Measurements from ENCODE around the gene SPATA20. TPM values are rescaled to one million over a fixed set of nuclear protein-coding genes. Genes with fewer than 3 reads are reported as not detected.
A peak's percentile ranks its signal among the peaks of the same experiment; 100 is the strongest.

SPATA20 gene
- total RNA-seq, 1 donor from 2014 or later = 25.8 TPM

GRCh38 chr17:50541716-50542688 lies 5.0 kb upstream of the SPATA20 start:
- Mint-ChIP-seq H3K4me3 (peak overlapping the region; percentile 85), H3K36me3 (ENCODE audit: low read depth) (no peaks in the 10 kb centered on the region), H3K27me3 (ENCODE audit: low read depth) (peaks cover 9% of the 10 kb centered on the region), H3K4me1 (peaks cover 29% of the 10 kb centered on the region), H3K27ac (ENCODE audit: unreplicated experiment) (peak overlapping the region; percentile 39), H3K9me3 (no peaks in the 10 kb centered on the region)
- DNase-seq (ENCODE audit: low read depth, low spot score) = peak; percentile 84
- TF ChIP-seq, protein P1, sequence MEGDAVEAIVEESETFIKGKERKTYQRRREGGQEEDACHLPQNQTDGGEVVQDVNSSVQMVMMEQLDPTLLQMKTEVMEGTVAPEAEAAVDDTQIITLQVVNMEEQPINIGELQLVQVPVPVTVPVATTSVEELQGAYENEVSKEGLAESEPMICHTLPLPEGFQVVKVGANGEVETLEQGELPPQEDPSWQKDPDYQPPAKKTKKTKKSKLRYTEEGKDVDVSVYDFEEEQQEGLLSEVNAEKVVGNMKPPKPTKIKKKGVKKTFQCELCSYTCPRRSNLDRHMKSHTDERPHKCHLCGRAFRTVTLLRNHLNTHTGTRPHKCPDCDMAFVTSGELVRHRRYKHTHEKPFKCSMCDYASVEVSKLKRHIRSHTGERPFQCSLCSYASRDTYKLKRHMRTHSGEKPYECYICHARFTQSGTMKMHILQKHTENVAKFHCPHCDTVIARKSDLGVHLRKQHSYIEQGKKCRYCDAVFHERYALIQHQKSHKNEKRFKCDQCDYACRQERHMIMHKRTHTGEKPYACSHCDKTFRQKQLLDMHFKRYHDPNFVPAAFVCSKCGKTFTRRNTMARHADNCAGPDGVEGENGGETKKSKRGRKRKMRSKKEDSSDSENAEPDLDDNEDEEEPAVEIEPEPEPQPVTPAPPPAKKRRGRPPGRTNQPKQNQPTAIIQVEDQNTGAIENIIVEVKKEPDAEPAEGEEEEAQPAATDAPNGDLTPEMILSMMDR (conservative IDR thresholded peaks at IDR 0.05) = no peak

- TF ChIP-seq, protein P1 (conservative IDR thresholded peaks at IDR 0.05) = no peak
- Mint-ChIP-seq H3K4me1 (peaks cover 29% of the 10 kb centered on the region), H3K36me3 (ENCODE audit: low read depth) (no peaks in the 10 kb centered on the region), H3K27me3 (ENCODE audit: low read depth) (peaks cover 9% of the 10 kb centered on the region), H3K27ac (ENCODE audit: unreplicated experiment) (no peak overlapping the region), H3K4me3 (peak overlapping the region; percentile 85), H3K9me3 (no peaks in the 10 kb centered on the region)
- DNase-seq (ENCODE audit: low read depth, low spot score) = no peak
Observed at GRCh38 chr17:50542795-50543774, 3.9 kb upstream of the SPATA20 start.

- H3K27ac Mint-ChIP-seq (ENCODE audit: unreplicated experiment) = no peak overlapping the region
- H3K36me3 Mint-ChIP-seq (ENCODE audit: low read depth) = no peaks in the 10 kb centered on the region
- H3K9me3 Mint-ChIP-seq = no peaks in the 10 kb centered on the region
- TF ChIP-seq, protein P1 (conservative IDR thresholded peaks at IDR 0.05) = no peak
- peaks cover 22% of the 10 kb centered on the region for H3K4me1 Mint-ChIP-seq
- peaks cover 9% of the 10 kb centered on the region for H3K27me3 Mint-ChIP-seq (ENCODE audit: low read depth)
- H3K4me3 Mint-ChIP-seq = peak overlapping the region; percentile 85
- DNase-seq (ENCODE audit: low read depth, low spot score) = no peak
Observed at GRCh38 chr17:50544516-50544915, 2.5 kb upstream of the SPATA20 start.

GRCh38 chr17:50545311-50545710 lies 1.7 kb upstream of the SPATA20 start:
- Mint-ChIP-seq H3K27ac (ENCODE audit: unreplicated experiment) (no peak overlapping the region), H3K4me1 (peaks cover 25% of the 10 kb centered on the region), H3K27me3 (ENCODE audit: low read depth) (peaks cover 9% of the 10 kb centered on the region), H3K4me3 (peak overlapping the region; percentile 76), H3K9me3 (no peaks in the 10 kb centered on the region), H3K36me3 (ENCODE audit: low read depth) (no peaks in the 10 kb centered on the region)
- DNase-seq (ENCODE audit: low read depth, low spot score) = no peak
- TF ChIP-seq, protein P1 (conservative IDR thresholded peaks at IDR 0.05) = no peak

- H3K27ac Mint-ChIP-seq (ENCODE audit: unreplicated experiment) = no peak overlapping the region
- DNase-seq (ENCODE audit: low read depth, low spot score) = no peak
- H3K27me3 Mint-ChIP-seq (ENCODE audit: low read depth) = peaks cover 9% of the 10 kb centered on the region
- H3K4me3 Mint-ChIP-seq = peak overlapping the region; percentile 64
- H3K9me3 Mint-ChIP-seq = no peaks in the 10 kb centered on the region
- H3K36me3 Mint-ChIP-seq (ENCODE audit: low read depth) = no peaks in the 10 kb centered on the region
- H3K4me1 Mint-ChIP-seq = peaks cover 23% of the 10 kb centered on the region
- TF ChIP-seq, protein P1 (conservative IDR thresholded peaks at IDR 0.05) = no peak
Observed at GRCh38 chr17:50546701-50547034, 306 bp upstream of the SPATA20 start.

Measured in neural crest cell (in vitro differentiated cells).